Mucosa of stomach (tissue), 1 donor: Measurements from ENCODE around the gene FRMD1.

ENCODE experiments used
- H3K27me3 ChIP-seq: one replicate; pipeline ENCODE4 v1.7.0; 2013; ENCODE audit warnings: mild to moderate bottlenecking, low read length; ENCODE audit not compliant: control insufficient read depth, insufficient read depth
- H3K36me3 ChIP-seq: one replicate; pipeline ENCODE4 v1.7.0; 2013; ENCODE audit warnings: low read length; ENCODE audit not compliant: control insufficient read depth, insufficient read depth
- H3K4me1 ChIP-seq: one replicate; pipeline ENCODE4 v1.7.0; 2013; ENCODE audit warnings: mild to moderate bottlenecking, low read length; ENCODE audit not compliant: control insufficient read depth, insufficient read depth
- H3K4me3 ChIP-seq: one replicate; pipeline ENCODE4 v1.7.0; 2013; ENCODE audit warnings: low read length
- H3K9ac ChIP-seq: one replicate; pipeline ENCODE4 v1.7.0; 2013; ENCODE audit warnings: mild to moderate bottlenecking, low read length, moderate library complexity
- H3K9me3 ChIP-seq: one replicate; pipeline ENCODE4 v1.7.0; 2013; ENCODE audit warnings: mild to moderate bottlenecking, low read length, moderate library complexity; ENCODE audit not compliant: control insufficient read depth
- donor health status: Pancreatic carcinoma.

Gene FRMD1

GRCh38 chr6:168099201-168100010 is 20.4 kb upstream of the FRMD1 start:
- Histone ChIP-seq H3K9me3 (no peaks in the 10 kb centered on the region), H3K27me3 (peaks cover 36% of the 10 kb centered on the region), H3K9ac (no peak overlapping the region), H3K4me3 (no peak overlapping the region), H3K4me1 (peaks cover 19% of the 10 kb centered on the region), H3K36me3 (no peaks in the 10 kb centered on the region)

GRCh38 chr6:168098431-168098861 is 19.4 kb upstream of the FRMD1 start:
- H3K27me3 ChIP-seq, result peaks cover 36% of the 10 kb centered on the region
- no peak overlapping the region for H3K4me3 ChIP-seq
- no peaks in the 10 kb centered on the region for H3K36me3 ChIP-seq
- H3K9me3 ChIP-seq, result no peaks in the 10 kb centered on the region
- no peak overlapping the region for H3K9ac ChIP-seq
- peaks cover 19% of the 10 kb centered on the region for H3K4me1 ChIP-seq

- H3K27me3 ChIP-seq, result peaks cover 35% of the 10 kb centered on the region
- no peak overlapping the region for H3K9ac ChIP-seq
- no peaks in the 10 kb centered on the region for H3K36me3 ChIP-seq
- H3K4me1 ChIP-seq, result peaks cover 18% of the 10 kb centered on the region
- H3K4me3 ChIP-seq, result no peak overlapping the region
- no peaks in the 10 kb centered on the region for H3K9me3 ChIP-seq
Observed at GRCh38 chr6:168097621-168098430, 18.8 kb upstream of the FRMD1 start.

- Histone ChIP-seq H3K36me3 (no peaks in the 10 kb centered on the region), H3K4me1 (peaks cover 12% of the 10 kb centered on the region), H3K27me3 (peaks cover 29% of the 10 kb centered on the region), H3K9me3 (no peaks in the 10 kb centered on the region), H3K4me3 (no peak overlapping the region), H3K9ac (no peak overlapping the region)
Observed at GRCh38 chr6:168097221-168097620, 18.2 kb upstream of the FRMD1 start.

- no peaks in the 10 kb centered on the region for H3K36me3 ChIP-seq
- H3K4me3 ChIP-seq, result no peak overlapping the region
- H3K4me1 ChIP-seq, result peaks cover 9% of the 10 kb centered on the region
- H3K27me3 ChIP-seq, result peaks cover 20% of the 10 kb centered on the region
- no peak overlapping the region for H3K9ac ChIP-seq
- no peaks in the 10 kb centered on the region for H3K9me3 ChIP-seq
Observed at GRCh38 chr6:168096271-168096764, 17.3 kb upstream of the FRMD1 start.

GRCh38 chr6:168095716-168096250 is 16.8 kb upstream of the FRMD1 start:
- Histone ChIP-seq H3K4me3 (no peak overlapping the region), H3K36me3 (no peaks in the 10 kb centered on the region), H3K9ac (no peak overlapping the region), H3K27me3 (peaks cover 17% of the 10 kb centered on the region), H3K4me1 (peaks cover 12% of the 10 kb centered on the region), H3K9me3 (no peaks in the 10 kb centered on the region)

GRCh38 chr6:168095171-168095691 is 16.2 kb upstream of the FRMD1 start:
- peaks cover 12% of the 10 kb centered on the region for H3K4me1 ChIP-seq
- no peak overlapping the region for H3K9ac ChIP-seq
- no peaks in the 10 kb centered on the region for H3K9me3 ChIP-seq
- no peaks in the 10 kb centered on the region for H3K36me3 ChIP-seq
- H3K27me3 ChIP-seq, result peaks cover 12% of the 10 kb centered on the region
- H3K4me3 ChIP-seq, result no peak overlapping the region

- Histone ChIP-seq H3K36me3 (no peaks in the 10 kb centered on the region), H3K9me3 (no peaks in the 10 kb centered on the region), H3K4me1 (peaks cover 12% of the 10 kb centered on the region), H3K9ac (no peak overlapping the region), H3K4me3 (no peak overlapping the region), H3K27me3 (no peaks in the 10 kb centered on the region)
Observed at GRCh38 chr6:168093634-168094033, 14.6 kb upstream of the FRMD1 start.

GRCh38 chr6:168093071-168093505 is 14.1 kb upstream of the FRMD1 start:
- H3K36me3 ChIP-seq, result no peaks in the 10 kb centered on the region

GRCh38 chr6:168092541-168092940 is 13.5 kb upstream of the FRMD1 start:
- H3K36me3 ChIP-seq, result no peaks in the 10 kb centered on the region
- peaks cover 8% of the 10 kb centered on the region for H3K4me1 ChIP-seq
- no peaks in the 10 kb centered on the region for H3K27me3 ChIP-seq
- H3K9ac ChIP-seq, result no peak overlapping the region
- H3K9me3 ChIP-seq, result no peaks in the 10 kb centered on the region
- no peak overlapping the region for H3K4me3 ChIP-seq

More at GRCh38 chr6:168093071-168093505, 14.1 kb upstream of the FRMD1 start:
- no peaks in the 10 kb centered on the region for H3K9me3 ChIP-seq
- H3K4me3 ChIP-seq, result no peak overlapping the region
- peaks cover 10% of the 10 kb centered on the region for H3K4me1 ChIP-seq
- H3K9ac ChIP-seq, result no peak overlapping the region
- H3K27me3 ChIP-seq, result no peaks in the 10 kb centered on the region

GRCh38 chr6:168091381-168092264 is 12.6 kb upstream of the FRMD1 start:
- no peak overlapping the region for H3K4me3 ChIP-seq
- H3K36me3 ChIP-seq, result no peaks in the 10 kb centered on the region
- peaks cover 7% of the 10 kb centered on the region for H3K4me1 ChIP-seq
- H3K9me3 ChIP-seq, result no peaks in the 10 kb centered on the region
- no peak overlapping the region for H3K9ac ChIP-seq
- H3K27me3 ChIP-seq, result no peaks in the 10 kb centered on the region
